Mucosa of stomach (tissue), 1 donor: ENCODE measurements around the gene MIER2.

ENCODE experiments used
- H3K27me3 ChIP-seq: one replicate; pipeline ENCODE4 v1.7.0; 2013; ENCODE audit warnings: mild to moderate bottlenecking, low read length; ENCODE audit not compliant: control insufficient read depth, insufficient read depth
- H3K36me3 ChIP-seq: one replicate; pipeline ENCODE4 v1.7.0; 2013; ENCODE audit warnings: low read length; ENCODE audit not compliant: control insufficient read depth, insufficient read depth
- H3K4me1 ChIP-seq: one replicate; pipeline ENCODE4 v1.7.0; 2013; ENCODE audit warnings: mild to moderate bottlenecking, low read length; ENCODE audit not compliant: control insufficient read depth, insufficient read depth
- H3K4me3 ChIP-seq: one replicate; pipeline ENCODE4 v1.7.0; 2013; ENCODE audit warnings: low read length
- H3K9ac ChIP-seq: one replicate; pipeline ENCODE4 v1.7.0; 2013; ENCODE audit warnings: mild to moderate bottlenecking, low read length, moderate library complexity
- H3K9me3 ChIP-seq: one replicate; pipeline ENCODE4 v1.7.0; 2013; ENCODE audit warnings: mild to moderate bottlenecking, low read length, moderate library complexity; ENCODE audit not compliant: control insufficient read depth
- donor health status: Pancreatic carcinoma.

MIER2 gene

GRCh38 chr19:307111-307531 is 37.5 kb downstream of the MIER2 start:
- H3K36me3 ChIP-seq = peaks cover 8% of the 10 kb centered on the region
- no peaks in the 10 kb centered on the region for H3K27me3 ChIP-seq

GRCh38 chr19:306151-306900 is 38.3 kb downstream of the MIER2 start:
- H3K9ac ChIP-seq = no peak overlapping the region
- H3K9me3 ChIP-seq = no peaks in the 10 kb centered on the region
- H3K36me3 ChIP-seq = peaks cover 5% of the 10 kb centered on the region
- H3K4me1 ChIP-seq = no peaks in the 10 kb centered on the region
- no peak overlapping the region for H3K4me3 ChIP-seq
- H3K27me3 ChIP-seq = no peaks in the 10 kb centered on the region

More at GRCh38 chr19:307111-307531, 37.5 kb downstream of the MIER2 start:
- Histone ChIP-seq H3K4me1 (peaks cover 3% of the 10 kb centered on the region), H3K9ac (no peak overlapping the region), H3K4me3 (no peak overlapping the region), H3K9me3 (no peaks in the 10 kb centered on the region)

DNA sequence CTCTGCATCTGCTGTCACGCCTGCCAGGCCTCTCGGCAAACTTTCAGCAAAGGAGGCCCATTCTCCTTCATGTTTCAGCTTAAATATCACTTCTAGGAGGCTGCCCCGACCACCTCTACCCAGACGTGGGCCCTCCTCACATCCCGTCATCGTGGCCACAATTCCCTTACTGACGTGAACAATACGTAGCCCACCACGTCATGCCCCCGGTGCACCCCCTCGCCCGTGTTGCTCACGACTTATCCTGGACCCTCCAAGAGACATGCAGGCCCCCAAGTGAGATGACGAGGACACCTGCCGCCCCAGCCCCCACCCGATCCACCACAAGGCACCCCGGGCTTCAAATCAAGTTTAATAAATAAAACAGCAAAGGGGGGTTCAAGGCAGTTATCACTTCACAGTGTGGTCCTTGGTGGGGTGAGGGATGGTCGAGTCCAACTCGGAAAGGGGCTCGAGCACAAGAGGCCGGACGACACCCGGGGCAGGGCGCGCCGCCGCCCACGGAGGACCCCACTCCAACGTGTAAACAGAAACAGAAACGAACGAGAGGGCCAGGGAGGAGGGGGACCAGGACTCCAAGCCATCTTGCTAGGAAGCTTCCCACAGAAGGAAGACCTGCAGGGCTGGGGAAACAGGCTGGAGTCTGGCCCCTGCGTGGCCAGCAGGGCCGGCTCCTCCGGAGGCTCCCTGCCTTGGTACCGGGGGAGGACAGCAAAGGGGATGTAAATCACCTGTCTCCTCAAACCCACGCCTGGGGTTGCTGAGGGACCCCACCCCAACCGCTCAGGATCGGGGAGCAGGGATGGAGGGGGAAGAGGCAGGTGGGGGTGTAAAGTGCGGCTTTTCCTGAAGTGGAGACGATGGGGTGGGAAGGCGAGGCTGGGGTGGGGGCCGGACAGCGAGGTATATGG is 39.1 kb downstream of the MIER2 start:
- Histone ChIP-seq H3K4me1 (no peaks in the 10 kb centered on the region), H3K36me3 (no peaks in the 10 kb centered on the region), H3K9ac (no peak overlapping the region), H3K27me3 (no peaks in the 10 kb centered on the region), H3K4me3 (no peak overlapping the region), H3K9me3 (no peaks in the 10 kb centered on the region)

DNA sequence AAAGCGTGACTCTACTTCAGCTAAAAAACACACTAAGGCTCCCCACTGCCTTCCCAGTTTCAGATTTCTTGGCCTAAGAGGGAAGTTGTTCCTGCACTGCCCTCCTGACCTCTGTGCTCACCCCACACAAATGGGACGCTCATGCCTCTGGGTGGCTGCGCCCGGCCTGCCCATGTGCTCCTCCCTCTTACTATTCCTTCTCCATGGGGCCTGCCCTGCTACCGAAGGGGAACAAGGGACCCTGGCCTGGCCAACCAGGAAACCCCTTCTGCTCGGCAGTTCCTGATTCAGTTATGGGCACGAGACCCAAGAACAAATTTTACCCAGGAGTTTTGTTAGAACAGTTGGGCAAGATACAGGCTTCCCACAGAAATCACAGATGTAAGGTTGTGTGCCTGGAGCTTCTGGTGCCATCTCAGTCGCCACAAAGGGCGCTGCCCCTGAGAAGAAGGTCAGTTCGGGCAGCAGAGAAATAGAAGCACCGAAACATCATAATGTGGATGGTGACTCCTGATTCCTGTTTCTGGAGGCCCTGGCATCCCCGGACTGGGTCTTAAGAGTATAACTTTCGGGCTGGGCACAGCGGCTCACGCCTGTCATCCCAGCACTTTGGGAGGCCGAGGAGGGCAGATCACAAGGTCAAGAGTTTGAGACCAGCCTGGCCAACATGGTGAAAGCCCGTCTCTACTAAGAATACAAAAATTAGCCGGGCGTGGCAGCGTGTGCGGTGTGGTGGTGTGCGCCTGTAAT is 47.9 kb downstream of the MIER2 start:
- no peak overlapping the region for H3K9ac ChIP-seq
- no peaks in the 10 kb centered on the region for H3K36me3 ChIP-seq
- H3K4me1 ChIP-seq = peaks cover 20% of the 10 kb centered on the region

GRCh38 chr19:295687-296370 is 48.8 kb downstream of the MIER2 start:
- Histone ChIP-seq H3K27me3 (peaks cover 32% of the 10 kb centered on the region), H3K4me1 (peaks cover 20% of the 10 kb centered on the region), H3K9me3 (no peaks in the 10 kb centered on the region), H3K4me3 (no peak overlapping the region), H3K9ac (no peak overlapping the region), H3K36me3 (no peaks in the 10 kb centered on the region)

More for the DNA sequence above, 47.9 kb downstream of the MIER2 start:
- Histone ChIP-seq H3K27me3 (peaks cover 32% of the 10 kb centered on the region), H3K9me3 (no peaks in the 10 kb centered on the region), H3K4me3 (no peak overlapping the region)

- peaks cover 20% of the 10 kb centered on the region for H3K4me1 ChIP-seq
- H3K9ac ChIP-seq = no peak overlapping the region
- H3K36me3 ChIP-seq = no peaks in the 10 kb centered on the region
- no peak overlapping the region for H3K4me3 ChIP-seq
- H3K9me3 ChIP-seq = no peaks in the 10 kb centered on the region
- H3K27me3 ChIP-seq = peaks cover 32% of the 10 kb centered on the region
These were observed 49.5 kb downstream of the MIER2 start for GRCh38 chr19:294946-295686.

GRCh38 chr19:294341-294945 is 50.2 kb downstream of the MIER2 start:
- H3K4me3 ChIP-seq = no peak overlapping the region
- H3K27me3 ChIP-seq = peaks cover 32% of the 10 kb centered on the region
- no peak overlapping the region for H3K9ac ChIP-seq
- H3K9me3 ChIP-seq = no peaks in the 10 kb centered on the region
- peaks cover 26% of the 10 kb centered on the region for H3K4me1 ChIP-seq
- H3K36me3 ChIP-seq = no peaks in the 10 kb centered on the region

DNA sequence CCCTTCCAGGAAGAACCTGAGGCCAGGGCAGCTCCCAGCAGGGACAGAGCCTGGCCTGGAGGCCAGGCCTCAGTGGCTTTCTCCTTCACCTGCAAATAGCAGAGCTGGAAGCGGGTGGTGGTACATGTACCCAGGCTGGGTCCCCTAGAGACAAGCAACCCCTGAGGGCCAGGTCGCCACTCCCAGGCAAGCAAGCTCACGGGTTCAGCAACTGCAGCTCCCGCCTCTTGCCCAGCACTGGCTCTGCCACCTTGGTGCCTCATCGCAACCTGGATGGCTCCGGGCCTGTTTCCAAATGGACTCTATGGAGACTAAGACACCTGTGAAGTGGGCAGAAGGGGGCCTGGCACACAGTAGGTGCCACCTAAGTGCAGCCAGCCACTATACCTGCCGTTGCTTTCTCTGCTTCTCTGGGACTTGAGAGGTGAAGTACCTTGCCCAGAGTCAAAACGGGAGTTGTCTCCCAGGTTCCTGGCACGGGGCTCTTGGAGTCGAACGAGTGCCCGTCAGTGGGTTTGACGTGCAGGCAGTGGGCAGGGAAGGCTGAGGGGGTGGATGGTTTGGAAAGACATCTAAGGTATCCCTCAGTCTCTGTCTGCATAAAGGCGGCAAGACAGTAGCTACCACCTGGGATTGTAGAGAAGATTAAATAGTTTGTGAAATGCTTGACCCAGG is 51.0 kb downstream of the MIER2 start:
- H3K36me3 ChIP-seq = no peaks in the 10 kb centered on the region
- H3K4me3 ChIP-seq = no peak overlapping the region
- no peak overlapping the region for H3K9ac ChIP-seq
- peaks cover 32% of the 10 kb centered on the region for H3K27me3 ChIP-seq
- H3K9me3 ChIP-seq = no peaks in the 10 kb centered on the region
- peaks cover 35% of the 10 kb centered on the region for H3K4me1 ChIP-seq

- no peaks in the 10 kb centered on the region for H3K36me3 ChIP-seq
- no peaks in the 10 kb centered on the region for H3K9me3 ChIP-seq
- peaks cover 32% of the 10 kb centered on the region for H3K27me3 ChIP-seq
- no peak overlapping the region for H3K9ac ChIP-seq
- H3K4me1 ChIP-seq = peaks cover 40% of the 10 kb centered on the region
- H3K4me3 ChIP-seq = no peak overlapping the region
These were observed 51.6 kb downstream of the MIER2 start for GRCh38 chr19:292951-293350.

- Histone ChIP-seq H3K27me3 (peaks cover 32% of the 10 kb centered on the region), H3K9ac (no peak overlapping the region), H3K4me3 (no peak overlapping the region), H3K36me3 (no peaks in the 10 kb centered on the region), H3K4me1 (peaks cover 40% of the 10 kb centered on the region), H3K9me3 (no peaks in the 10 kb centered on the region)
These were observed 52.2 kb downstream of the MIER2 start for GRCh38 chr19:292281-292884.
